IPS-20b (cell line): ENCODE measurements around the gene MYBBP1A.

Experiments used
- H3K27ac ChIP-seq: one replicate; pipeline ENCODE4 v1.5.1; 2013; ENCODE audit warnings: low read length
- H3K27me3 ChIP-seq: 2 replicates; pipeline ENCODE4 v1.6.1; 2013; ENCODE audit warnings: mild to moderate bottlenecking, low read length, inconsistent platforms; ENCODE audit not compliant: insufficient read depth
- H3K36me3 ChIP-seq: 2 replicates; pipeline ENCODE4 v1.6.1; 2013; ENCODE audit warnings: low read depth, mild to moderate bottlenecking, inconsistent platforms, low read length, moderate library complexity; ENCODE audit not compliant: insufficient read depth
- H3K4me1 ChIP-seq: 2 replicates; pipeline ENCODE4 v1.6.1; 2013; ENCODE audit warnings: mild to moderate bottlenecking, control low read depth, inconsistent platforms, low read length, moderate library complexity; ENCODE audit not compliant: insufficient read depth
- H3K4me3 ChIP-seq: 2 replicates; pipeline ENCODE4 v1.5.1; 2013; ENCODE audit warnings: mild to moderate bottlenecking, low read length, inconsistent platforms
- H3K9ac ChIP-seq: 2 replicates; pipeline ENCODE4 v1.6.1; 2013; ENCODE audit warnings: low read depth, mild to moderate bottlenecking, inconsistent platforms, low read length, moderate library complexity
- H3K9me3 ChIP-seq: 2 replicates; pipeline ENCODE4 v1.6.1; 2013; ENCODE audit warnings: mild to moderate bottlenecking, low read depth, low read length, inconsistent platforms; ENCODE audit not compliant: insufficient read depth

The MYBBP1A gene

GRCh38 chr17:4545217-4545951 lies 9.8 kb downstream of the MYBBP1A start:
- Histone ChIP-seq H3K4me3 (no peak overlapping the region), H3K27me3 (no peaks in the 10 kb centered on the region), H3K4me1 (no peaks in the 10 kb centered on the region; the same call in 1 of the 2 replicates), H3K9me3 (no peaks in the 10 kb centered on the region), H3K9ac (no peak overlapping the region), H3K36me3 (peaks cover 95% of the 10 kb centered on the region), H3K27ac (no peak overlapping the region)

DNA sequence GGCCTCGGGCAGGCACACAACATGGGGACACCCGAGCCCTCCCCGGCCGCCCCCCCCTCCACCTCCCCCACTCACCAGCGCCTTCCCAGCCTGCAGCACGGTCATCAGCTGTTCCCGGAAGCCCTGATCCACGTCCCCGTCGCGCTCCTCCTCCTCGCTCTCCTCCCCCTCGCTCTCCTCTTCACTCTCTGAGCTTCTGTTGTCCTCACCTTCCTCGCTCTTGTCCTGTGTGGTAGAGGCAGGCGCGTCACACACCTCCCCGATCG lies 10.3 kb downstream of the MYBBP1A start:
- H3K27me3 ChIP-seq: no peaks in the 10 kb centered on the region
- H3K36me3 ChIP-seq: peaks cover 95% of the 10 kb centered on the region
- no peaks in the 10 kb centered on the region; the same call in 1 of the 2 replicates for H3K4me1 ChIP-seq
- no peak overlapping the region for H3K9ac ChIP-seq
- no peak overlapping the region for H3K4me3 ChIP-seq
- H3K27ac ChIP-seq: no peak overlapping the region
- H3K9me3 ChIP-seq: no peaks in the 10 kb centered on the region

- Histone ChIP-seq H3K27me3 (no peaks in the 10 kb centered on the region), H3K9ac (no peak overlapping the region), H3K36me3 (peaks cover 95% of the 10 kb centered on the region), H3K4me3 (no peak overlapping the region), H3K9me3 (no peaks in the 10 kb centered on the region), H3K27ac (no peak overlapping the region), H3K4me1 (no peaks in the 10 kb centered on the region; the same call in 1 of the 2 replicates)
Measured at GRCh38 chr17:4544135-4544950, 10.8 kb downstream of the MYBBP1A start.

GRCh38 chr17:4543557-4544026 lies 11.6 kb downstream of the MYBBP1A start:
- Histone ChIP-seq H3K9me3 (no peaks in the 10 kb centered on the region), H3K27ac (no peak overlapping the region), H3K9ac (no peak overlapping the region), H3K27me3 (no peaks in the 10 kb centered on the region), H3K4me1 (no peaks in the 10 kb centered on the region), H3K36me3 (peaks cover 95% of the 10 kb centered on the region), H3K4me3 (no peak overlapping the region)

DNA sequence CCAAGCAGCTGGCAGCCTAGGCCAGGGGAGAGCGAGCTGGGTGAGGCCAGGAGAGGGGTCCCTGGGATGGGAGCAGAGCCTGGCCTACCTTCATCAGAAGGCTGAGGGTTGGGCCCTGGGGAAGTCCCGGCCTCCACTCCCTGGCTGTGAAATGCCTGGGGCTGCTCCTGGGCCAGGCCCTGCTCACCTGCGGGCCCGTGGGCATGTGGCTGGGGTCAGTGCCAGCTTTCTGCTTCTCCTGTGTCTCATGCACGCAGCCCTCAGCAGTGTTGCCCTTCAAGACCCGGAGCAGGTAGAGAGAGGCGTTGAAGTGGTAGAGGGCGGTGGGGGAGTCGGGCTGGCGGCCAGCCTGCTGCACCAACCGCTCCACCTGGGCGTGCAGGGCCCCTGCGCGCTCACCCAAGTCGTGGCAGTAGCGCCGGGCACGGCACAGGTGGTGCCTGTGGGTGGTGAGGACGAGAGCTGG lies 12.4 kb downstream of the MYBBP1A start:
- Histone ChIP-seq H3K27me3 (no peaks in the 10 kb centered on the region), H3K27ac (no peak overlapping the region), H3K36me3 (peaks cover 95% of the 10 kb centered on the region), H3K4me1 (no peaks in the 10 kb centered on the region), H3K4me3 (no peak overlapping the region), H3K9me3 (no peaks in the 10 kb centered on the region), H3K9ac (no peak overlapping the region)

- H3K36me3 ChIP-seq: peaks cover 95% of the 10 kb centered on the region
- no peaks in the 10 kb centered on the region for H3K4me1 ChIP-seq
- H3K27me3 ChIP-seq: no peaks in the 10 kb centered on the region
- H3K9ac ChIP-seq: no peak overlapping the region
- H3K4me3 ChIP-seq: no peak overlapping the region
- no peak overlapping the region for H3K27ac ChIP-seq
- no peaks in the 10 kb centered on the region for H3K9me3 ChIP-seq
Measured at GRCh38 chr17:4542003-4542725, 13.0 kb downstream of the MYBBP1A start.

DNA sequence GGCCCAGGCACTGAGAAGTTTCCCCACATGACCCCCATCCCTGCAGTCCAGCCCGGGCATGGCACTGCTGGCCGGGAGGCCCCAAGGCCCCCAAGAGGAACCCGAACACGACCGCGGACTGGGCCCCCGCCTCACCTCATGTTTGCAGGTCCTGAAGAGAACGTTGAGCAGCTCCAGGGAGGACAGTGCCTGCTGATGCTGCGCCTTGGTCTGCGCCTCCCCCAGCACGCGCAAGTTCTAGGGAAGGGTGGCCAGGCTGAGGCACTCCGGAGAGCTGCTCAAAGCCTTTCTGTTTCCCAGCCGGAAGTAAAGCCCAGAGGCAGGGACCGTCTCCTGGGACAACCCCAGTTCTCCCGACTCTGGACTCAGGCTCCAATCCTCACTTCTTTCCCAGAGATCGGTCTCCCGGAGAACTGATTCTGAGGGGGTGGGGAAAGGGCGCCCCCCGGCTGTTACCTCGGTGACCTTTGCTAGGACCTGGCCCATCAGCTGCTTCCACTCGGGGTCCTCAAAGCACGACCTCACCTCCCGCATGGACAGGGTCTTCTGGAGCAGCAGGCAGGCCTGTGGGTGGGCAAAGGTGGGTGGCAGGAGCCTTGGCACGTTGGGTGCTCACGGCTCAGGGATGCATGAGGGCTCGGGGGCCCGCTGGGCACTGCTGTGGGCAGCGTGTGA lies 13.7 kb downstream of the MYBBP1A start:
- Histone ChIP-seq H3K27ac (no peak overlapping the region), H3K36me3 (peaks cover 88% of the 10 kb centered on the region), H3K27me3 (no peaks in the 10 kb centered on the region), H3K4me1 (no peaks in the 10 kb centered on the region), H3K4me3 (no peak overlapping the region), H3K9me3 (no peaks in the 10 kb centered on the region), H3K9ac (no peak overlapping the region)

GRCh38 chr17:4540687-4541327 lies 14.4 kb downstream of the MYBBP1A start:
- no peaks in the 10 kb centered on the region for H3K9me3 ChIP-seq
- no peaks in the 10 kb centered on the region; the same call in 1 of the 2 replicates for H3K27me3 ChIP-seq
- no peak overlapping the region for H3K4me3 ChIP-seq
- no peak overlapping the region for H3K9ac ChIP-seq
- H3K4me1 ChIP-seq: no peaks in the 10 kb centered on the region
- H3K36me3 ChIP-seq: peaks cover 82% of the 10 kb centered on the region
- no peak overlapping the region for H3K27ac ChIP-seq

DNA sequence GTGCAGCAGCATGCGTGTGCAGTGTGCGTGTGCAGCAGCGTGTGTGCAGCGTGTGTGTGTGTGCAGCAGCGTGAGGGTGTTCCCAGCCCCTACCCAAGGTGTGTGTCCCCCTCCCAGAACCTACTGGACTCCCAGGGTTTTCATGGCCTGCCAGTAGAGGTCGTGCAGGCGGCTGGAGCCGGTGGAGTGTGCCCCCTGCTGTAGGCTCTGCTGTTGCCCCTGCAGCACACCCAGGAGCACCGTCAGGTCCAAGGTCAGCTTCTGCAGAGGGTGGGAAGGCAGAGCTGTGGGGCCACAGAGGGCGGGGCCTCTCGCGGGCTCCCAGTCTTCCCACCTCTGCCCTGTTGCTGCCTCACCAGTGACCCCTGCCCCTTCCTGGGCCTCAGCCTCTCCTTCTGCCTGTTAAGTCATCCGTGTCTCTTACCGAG lies 14.9 kb downstream of the MYBBP1A start:
- Histone ChIP-seq H3K9me3 (no peaks in the 10 kb centered on the region), H3K27me3 (no peaks in the 10 kb centered on the region; the same call in 1 of the 2 replicates), H3K36me3 (peaks cover 76% of the 10 kb centered on the region), H3K9ac (no peak overlapping the region), H3K4me3 (no peak overlapping the region), H3K27ac (no peak overlapping the region), H3K4me1 (no peaks in the 10 kb centered on the region)

- Histone ChIP-seq H3K9me3 (no peaks in the 10 kb centered on the region), H3K27ac (no peak overlapping the region), H3K4me3 (no peak overlapping the region), H3K9ac (no peak overlapping the region), H3K27me3 (peaks cover 2% of the 10 kb centered on the region; the same call in 1 of the 2 replicates), H3K36me3 (peaks cover 73% of the 10 kb centered on the region), H3K4me1 (no peaks in the 10 kb centered on the region)
Measured at GRCh38 chr17:4539576-4540223, 15.5 kb downstream of the MYBBP1A start.
